Measurements from ENCODE around the gene KLHL18. TPM values are rescaled to one million over a fixed set of nuclear protein-coding genes. Genes with fewer than 3 reads are reported as not detected.
"Not testable (repeated sequence)": the region's sequence is repeated elsewhere in the genome, so short reads cannot be mapped to it uniquely, and the experiment has no call there.

Gene KLHL18
- total and polyA plus RNA-seq, 7 donors = 10.3 to 33.8 (median 12.7) TPM

DNA sequence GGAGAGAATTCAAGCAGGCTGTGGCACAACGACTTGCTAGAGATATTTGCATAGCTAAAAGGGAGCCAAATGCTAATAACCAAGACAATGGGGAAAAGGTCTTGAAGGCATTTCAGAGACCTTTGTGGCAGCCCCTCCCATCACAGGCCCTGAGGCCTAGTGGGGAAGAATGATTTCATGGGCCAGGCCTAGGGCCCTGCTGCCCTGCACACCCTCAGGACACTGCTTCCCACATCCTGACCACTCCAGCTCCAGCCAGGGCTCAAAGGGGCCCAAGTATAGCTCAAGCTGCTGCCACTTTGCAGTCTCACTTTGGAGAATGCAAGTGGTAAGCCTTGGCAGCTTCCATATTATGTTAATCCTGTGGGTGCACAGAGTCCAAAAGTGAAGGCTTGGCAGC, 76.6 kb downstream of the KLHL18 start:
- Histone ChIP-seq H3K9me3 (peaks cover 0 to 10% (median 0%) of the 10 kb centered on the region in 4 donors), H3K4me3 (no peak overlapping the region), H3K27ac (no peak overlapping the region), H3K4me1 (no peaks in the 10 kb centered on the region), H3K36me3 (no peaks in the 10 kb centered on the region), H3K27me3 (no peaks in the 10 kb centered on the region)
- TF ChIP-seq POLR2AphosphoS5 (IDR thresholded peaks at IDR 0.05) = no peak
- no peak for TF ChIP-seq POLR2A (IDR thresholded peaks at IDR 0.05)
- TF ChIP-seq CTCF (IDR thresholded peaks at IDR 0.05) = no peak
- no peak for TF ChIP-seq EP300 (IDR thresholded peaks at IDR 0.05)
- WGBS, 2 donors = 75 to 78% methylated on average over 1 of the region's 1 CpG
- no peak for DNase-seq
- intact Hi-C loops (cut with DNase I) = no loop called here

DNA sequence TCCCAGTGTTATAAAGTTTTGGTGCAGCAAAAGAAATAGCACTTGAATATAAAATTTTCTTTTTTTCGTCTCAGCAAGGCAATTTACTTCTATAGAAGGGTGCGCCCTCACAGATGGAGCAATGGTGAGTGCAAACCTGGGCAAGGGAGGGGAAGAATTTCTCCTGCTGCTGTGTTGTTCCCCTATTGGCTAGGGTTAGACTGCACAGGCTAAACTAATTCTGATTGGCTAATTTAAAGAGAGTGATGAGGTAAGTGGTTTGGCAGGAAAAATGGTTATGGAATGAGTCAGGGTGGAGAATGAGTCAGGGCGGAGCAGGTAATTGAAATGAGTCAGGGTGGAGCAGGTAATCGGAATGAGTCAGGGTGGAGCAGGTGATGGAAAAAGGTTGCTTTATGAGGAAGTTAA, 77.4 kb downstream of the KLHL18 start:
- H3K4me3 ChIP-seq; DNase-seq; H3K27ac ChIP-seq; H3K4me1 ChIP-seq; intact Hi-C loops (cut with DNase I); H3K27me3 ChIP-seq; H3K36me3 ChIP-seq; H3K9me3 ChIP-seq: not testable (repeated sequence)
- WGBS, 2 donors = 58 to 83% methylated on average over 4 of the region's 4 CpGs

GRCh38 chr3:47362701-47363100, 80.0 kb downstream of the KLHL18 start:
- Histone ChIP-seq H3K36me3 (no peaks in the 10 kb centered on the region), H3K4me3 (no peak overlapping the region), H3K27me3 (no peaks in the 10 kb centered on the region), H3K4me1 (peaks cover 0 to 12% (median 10%) of the 10 kb centered on the region in 4 donors), H3K27ac (peak overlapping the region in 1 of 4 donors; percentile 32), H3K9me3 (peaks cover 0 to 10% (median 0%) of the 10 kb centered on the region in 4 donors)
- no peak for DNase-seq
- TF ChIP-seq POLR2A (IDR thresholded peaks at IDR 0.05) = no peak
- intact Hi-C loops (cut with DNase I) = no loop called here
- WGBS, 2 donors = 59 to 87% methylated on average over 5 of the region's 5 CpGs

DNA sequence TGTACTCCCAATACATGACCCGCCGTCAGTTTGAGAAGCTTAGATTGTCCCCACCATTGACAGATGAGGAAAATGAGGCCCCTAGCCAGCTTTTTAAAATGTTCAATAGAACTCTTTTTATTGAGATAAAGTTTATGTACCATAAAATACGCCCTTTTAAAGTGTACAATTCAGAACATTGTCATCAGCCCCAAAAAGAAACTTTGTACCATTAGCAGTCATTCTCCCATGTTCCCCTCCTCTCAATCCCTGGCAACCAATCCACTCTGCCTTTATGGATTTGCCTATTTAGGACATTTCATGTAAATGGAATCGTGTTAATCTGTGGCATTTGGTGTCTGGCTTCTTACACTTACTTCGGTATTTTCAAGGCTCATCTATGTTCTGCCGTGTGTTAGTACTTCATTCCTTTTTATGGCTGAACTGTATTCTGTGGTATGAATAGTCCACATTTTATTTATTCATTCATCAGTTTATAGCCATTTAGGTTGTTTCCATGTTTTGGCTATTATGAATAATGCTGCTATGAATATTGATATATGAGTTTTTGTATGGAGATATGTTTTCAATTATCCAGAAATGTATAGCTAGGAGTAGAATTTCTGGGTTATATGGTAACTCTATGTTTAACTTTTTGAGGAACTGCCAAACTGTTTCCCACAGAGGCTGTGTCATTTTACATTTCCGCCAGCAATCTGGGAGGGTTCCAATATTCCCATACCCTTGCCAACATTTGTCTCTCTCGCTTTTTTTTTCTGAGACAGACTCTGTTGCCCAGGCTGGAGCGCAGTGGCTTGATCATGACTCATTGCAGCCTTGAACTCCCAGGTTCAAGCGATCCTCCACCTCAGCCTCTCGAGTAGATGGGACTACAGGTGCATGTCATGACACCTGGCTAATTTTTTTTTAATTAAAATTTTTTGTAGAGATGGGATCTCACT, 82.7 kb downstream of the KLHL18 start:
- no peak overlapping the region for H3K4me3 ChIP-seq
- H3K4me1 ChIP-seq = peaks cover 0 to 12% (median 10%) of the 10 kb centered on the region in 4 donors
- no peaks in the 10 kb centered on the region for H3K36me3 ChIP-seq
- H3K27ac ChIP-seq = peak overlapping the region in 2 of 4 donors; percentile 3 to 52
- no peak for TF ChIP-seq POLR2AphosphoS5 (IDR thresholded peaks at IDR 0.05)
- no peak for TF ChIP-seq EP300 (IDR thresholded peaks at IDR 0.05)
- TF ChIP-seq CTCF (IDR thresholded peaks at IDR 0.05) = no peak
- TF ChIP-seq POLR2A (IDR thresholded peaks at IDR 0.05) = no peak
- intact Hi-C loops (cut with DNase I) = no loop called here
- no peaks in the 10 kb centered on the region for H3K27me3 ChIP-seq
- peak; percentile 48 for DNase-seq
- 16 to 63% methylated on average over 11 of the region's 11 CpGs for WGBS, 2 donors
- H3K9me3 ChIP-seq = no peaks in the 10 kb centered on the region

DNA sequence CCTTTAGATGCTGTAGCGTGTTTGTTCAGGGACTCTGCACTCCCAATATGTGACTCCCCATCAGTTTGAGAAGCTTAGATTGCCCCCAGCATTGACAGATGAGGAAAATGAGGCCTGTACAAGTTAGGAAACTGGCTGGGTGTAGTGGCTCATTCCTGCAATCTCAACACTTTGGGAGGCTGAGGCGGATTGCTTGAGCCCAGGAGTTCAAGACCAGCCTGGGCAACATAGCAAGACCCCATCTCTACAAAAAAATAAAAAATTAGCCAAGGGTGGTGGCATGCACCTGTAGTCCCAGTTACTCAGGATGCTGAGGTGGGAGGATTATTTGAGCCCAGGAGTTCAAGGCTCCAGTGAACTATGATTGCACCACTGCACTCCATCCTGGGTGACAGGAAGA, 84.1 kb downstream of the KLHL18 start:
- intact Hi-C loops (cut with DNase I) = no loop called here
- Histone ChIP-seq H3K4me1 (peaks cover 0 to 12% (median 10%) of the 10 kb centered on the region in 4 donors), H3K36me3 (no peaks in the 10 kb centered on the region), H3K27ac (no peak overlapping the region), H3K9me3 (no peaks in the 10 kb centered on the region), H3K27me3 (peaks cover 0 to 5% (median 0%) of the 10 kb centered on the region in 3 donors), H3K4me3 (no peak overlapping the region)
- no peak for DNase-seq
- WGBS, 2 donors = 96 to 98% methylated on average over 2 of the region's 2 CpGs
- TF ChIP-seq CTCF (IDR thresholded peaks at IDR 0.05) (no peak), EP300 (IDR thresholded peaks at IDR 0.05) (no peak), POLR2A (IDR thresholded peaks at IDR 0.05) (no peak), POLR2AphosphoS5 (IDR thresholded peaks at IDR 0.05) (no peak)

Measured in sigmoid colon (tissue), 7 donors.